SK-N-SH (cell line): ENCODE data around the gene MC4R.

Source experiments
- CHD2 ChIP-seq: fragments of 150-350 bp; IDR thresholded peaks from 2 replicates; pipeline ENCODE4 v1.6.1; 2018; ENCODE audit warnings: low read length; ENCODE audit not compliant: partially characterized antibody
- GABPA ChIP-seq: IDR thresholded peaks from 2 replicates; pipeline ENCODE4 v1.4.0; 2012; ENCODE audit warnings: low read depth, mild to moderate bottlenecking
- JUND ChIP-seq: IDR thresholded peaks from 2 replicates; pipeline ENCODE4 v1.4.0; 2012
- MXI1 ChIP-seq: IDR thresholded peaks from 2 replicates; pipeline ENCODE4 v1.6.1; 2012; ENCODE audit warnings: mild to moderate bottlenecking, low read depth, low read length, improper control_type of control experiment
- POLR2AphosphoS5 ChIP-seq: IDR thresholded peaks from 2 replicates; pipeline ENCODE4 v1.6.1; 2012; ENCODE audit warnings: low read depth, low read length
- RAD21 ChIP-seq: IDR thresholded peaks from 2 replicates; pipeline ENCODE4 v1.6.1; 2012; ENCODE audit warnings: mild to moderate bottlenecking, low read length
- RCOR1 ChIP-seq: fragments of 150-350 bp; IDR thresholded peaks from 2 replicates; pipeline ENCODE4 v1.6.1; 2017; ENCODE audit warnings: antibody characterized with exemption, low read length
- SMC3 ChIP-seq: IDR thresholded peaks from 2 replicates; pipeline ENCODE4 v1.6.1; 2012; ENCODE audit warnings: low read depth, low read length, improper control_type of control experiment
- TAF1 ChIP-seq: IDR thresholded peaks from 2 replicates; pipeline ENCODE4 v1.6.1; 2012; ENCODE audit warnings: low read depth, mild to moderate bottlenecking, low read length, moderate library complexity, borderline replicate concordance
- YY1 ChIP-seq: IDR thresholded peaks from 2 replicates; pipeline ENCODE4 v1.4.0; 2012; ENCODE audit warnings: low read depth, mild to moderate bottlenecking
- TF ChIP-seq, protein P1 (sequence below): fragments of 200-600 bp; sonication (generic); IDR thresholded peaks from 2 replicates; pipeline ENCODE4 v1.6.1; 2017; ENCODE audit warnings: antibody characterized with exemption, mild to moderate bottlenecking, moderate library complexity
- TF ChIP-seq, protein P2 (sequence below): IDR thresholded peaks from 2 replicates; pipeline ENCODE4 v1.6.1; 2012; ENCODE audit warnings: mild to moderate bottlenecking, low read depth, low read length, moderate library complexity

DNA sequence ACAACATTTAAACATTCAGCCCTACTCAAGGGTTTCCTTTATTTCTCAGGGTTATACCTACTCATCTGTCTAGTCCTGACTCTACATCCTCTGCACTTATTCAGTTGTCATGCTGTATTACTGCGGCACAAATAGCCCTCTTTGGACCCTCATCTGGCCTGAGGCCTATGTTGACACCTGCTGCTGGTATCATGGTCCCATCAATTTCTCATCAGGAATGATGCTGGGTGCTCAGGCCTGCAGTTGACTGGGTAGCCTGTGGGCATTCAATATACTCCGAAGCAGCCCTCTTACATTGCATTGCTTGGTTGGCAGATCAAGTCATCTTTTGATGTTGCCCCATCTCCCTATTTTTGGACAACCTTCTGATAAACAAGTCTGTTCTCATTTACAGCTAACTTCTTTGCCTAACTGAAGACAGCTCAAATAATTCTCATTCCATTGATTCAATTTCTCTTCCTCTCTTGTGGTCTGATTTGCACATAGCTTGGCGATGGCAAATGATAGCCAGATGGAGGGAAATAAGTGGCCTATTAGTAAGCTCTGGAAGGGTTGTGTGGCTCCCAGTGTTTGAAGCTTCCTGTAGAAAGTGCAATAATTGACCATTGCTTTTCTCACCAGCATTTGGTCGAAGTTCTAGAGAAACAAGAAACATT, 19.1 kb upstream of the MC4R start:
- TF ChIP-seq, protein P1, sequence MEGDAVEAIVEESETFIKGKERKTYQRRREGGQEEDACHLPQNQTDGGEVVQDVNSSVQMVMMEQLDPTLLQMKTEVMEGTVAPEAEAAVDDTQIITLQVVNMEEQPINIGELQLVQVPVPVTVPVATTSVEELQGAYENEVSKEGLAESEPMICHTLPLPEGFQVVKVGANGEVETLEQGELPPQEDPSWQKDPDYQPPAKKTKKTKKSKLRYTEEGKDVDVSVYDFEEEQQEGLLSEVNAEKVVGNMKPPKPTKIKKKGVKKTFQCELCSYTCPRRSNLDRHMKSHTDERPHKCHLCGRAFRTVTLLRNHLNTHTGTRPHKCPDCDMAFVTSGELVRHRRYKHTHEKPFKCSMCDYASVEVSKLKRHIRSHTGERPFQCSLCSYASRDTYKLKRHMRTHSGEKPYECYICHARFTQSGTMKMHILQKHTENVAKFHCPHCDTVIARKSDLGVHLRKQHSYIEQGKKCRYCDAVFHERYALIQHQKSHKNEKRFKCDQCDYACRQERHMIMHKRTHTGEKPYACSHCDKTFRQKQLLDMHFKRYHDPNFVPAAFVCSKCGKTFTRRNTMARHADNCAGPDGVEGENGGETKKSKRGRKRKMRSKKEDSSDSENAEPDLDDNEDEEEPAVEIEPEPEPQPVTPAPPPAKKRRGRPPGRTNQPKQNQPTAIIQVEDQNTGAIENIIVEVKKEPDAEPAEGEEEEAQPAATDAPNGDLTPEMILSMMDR: no peak
- TF ChIP-seq RCOR1 (no peak), RAD21 (no peak), POLR2AphosphoS5 (no peak), YY1 (no peak), TAF1 (no peak), SMC3 (no peak), MXI1 (no peak), GABPA (no peak), CHD2 (no peak), JUND (peak; percentile 26; the same call in 1 of the 2 replicates)
- TF ChIP-seq, protein P2, sequence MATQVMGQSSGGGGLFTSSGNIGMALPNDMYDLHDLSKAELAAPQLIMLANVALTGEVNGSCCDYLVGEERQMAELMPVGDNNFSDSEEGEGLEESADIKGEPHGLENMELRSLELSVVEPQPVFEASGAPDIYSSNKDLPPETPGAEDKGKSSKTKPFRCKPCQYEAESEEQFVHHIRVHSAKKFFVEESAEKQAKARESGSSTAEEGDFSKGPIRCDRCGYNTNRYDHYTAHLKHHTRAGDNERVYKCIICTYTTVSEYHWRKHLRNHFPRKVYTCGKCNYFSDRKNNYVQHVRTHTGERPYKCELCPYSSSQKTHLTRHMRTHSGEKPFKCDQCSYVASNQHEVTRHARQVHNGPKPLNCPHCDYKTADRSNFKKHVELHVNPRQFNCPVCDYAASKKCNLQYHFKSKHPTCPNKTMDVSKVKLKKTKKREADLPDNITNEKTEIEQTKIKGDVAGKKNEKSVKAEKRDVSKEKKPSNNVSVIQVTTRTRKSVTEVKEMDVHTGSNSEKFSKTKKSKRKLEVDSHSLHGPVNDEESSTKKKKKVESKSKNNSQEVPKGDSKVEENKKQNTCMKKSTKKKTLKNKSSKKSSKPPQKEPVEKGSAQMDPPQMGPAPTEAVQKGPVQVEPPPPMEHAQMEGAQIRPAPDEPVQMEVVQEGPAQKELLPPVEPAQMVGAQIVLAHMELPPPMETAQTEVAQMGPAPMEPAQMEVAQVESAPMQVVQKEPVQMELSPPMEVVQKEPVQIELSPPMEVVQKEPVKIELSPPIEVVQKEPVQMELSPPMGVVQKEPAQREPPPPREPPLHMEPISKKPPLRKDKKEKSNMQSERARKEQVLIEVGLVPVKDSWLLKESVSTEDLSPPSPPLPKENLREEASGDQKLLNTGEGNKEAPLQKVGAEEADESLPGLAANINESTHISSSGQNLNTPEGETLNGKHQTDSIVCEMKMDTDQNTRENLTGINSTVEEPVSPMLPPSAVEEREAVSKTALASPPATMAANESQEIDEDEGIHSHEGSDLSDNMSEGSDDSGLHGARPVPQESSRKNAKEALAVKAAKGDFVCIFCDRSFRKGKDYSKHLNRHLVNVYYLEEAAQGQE: no peak
